CD4-positive, alpha-beta T cell treated with Interleukin-1 beta for 1 hour (primary cell): ENCODE results near the gene P2RX6.
"Not testable (repeated sequence)": the region's sequence is repeated elsewhere in the genome, so short reads cannot be mapped to it uniquely, and the experiment has no call there.

Source experiments
- DNase-seq, 2 donors: peaks; one replicate each; pipeline ENCODE4 v3.0.0-alpha.2; 2020 to 2022

Gene P2RX6

DNA sequence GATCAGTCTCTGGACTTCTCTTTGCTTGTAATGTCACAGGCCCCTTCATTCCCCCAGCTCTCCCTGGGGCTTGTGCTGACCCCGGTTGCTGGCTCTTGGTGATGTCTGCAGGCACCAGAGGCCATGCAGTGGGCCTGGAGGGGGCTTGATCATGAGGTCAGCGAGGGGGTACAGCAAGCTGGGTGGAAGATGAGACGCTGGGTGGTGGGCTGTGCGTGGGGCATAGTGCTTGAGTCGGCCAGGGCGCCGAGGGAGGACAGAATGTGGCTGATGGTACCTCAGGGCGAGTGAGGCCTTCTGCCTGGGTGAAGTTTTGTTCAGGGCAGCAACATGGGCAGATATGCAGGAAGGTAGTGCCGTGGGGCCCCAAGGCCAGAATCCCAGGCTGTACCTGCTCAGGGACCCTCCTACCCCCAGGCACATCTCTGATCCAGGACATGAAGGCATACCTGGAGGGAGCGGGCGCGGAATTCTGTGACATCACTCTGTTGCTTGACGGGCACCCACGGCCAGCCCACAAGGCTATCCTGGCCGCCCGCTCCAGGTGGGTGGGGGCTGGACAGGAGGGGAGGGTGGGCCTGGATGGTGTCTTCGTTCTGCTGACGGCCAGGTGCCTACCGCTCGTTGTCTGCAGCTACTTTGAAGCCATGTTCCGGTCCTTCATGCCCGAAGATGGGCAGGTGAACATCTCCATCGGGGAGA lies 19.5 kb upstream of the P2RX6 start:
- no peak for DNase-seq

DNA sequence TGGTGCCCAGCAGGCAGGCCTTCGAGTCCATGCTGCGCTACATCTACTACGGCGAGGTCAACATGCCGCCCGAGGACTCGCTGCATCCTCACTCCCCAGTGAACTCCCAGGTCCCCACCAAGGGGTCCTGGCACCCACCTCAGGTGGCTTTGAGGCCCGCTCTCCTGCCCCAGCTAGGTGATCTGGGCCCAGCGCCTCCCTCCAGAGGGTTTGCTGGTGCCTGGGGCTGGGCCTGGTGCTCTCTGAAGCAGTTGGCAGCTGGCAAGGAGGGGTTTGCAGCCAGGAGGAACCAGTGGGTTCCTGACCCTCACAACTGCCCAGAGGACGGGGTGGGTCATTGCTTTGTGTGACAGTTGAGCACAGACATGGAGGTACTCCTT lies 18.9 kb upstream of the P2RX6 start:
- no peak for DNase-seq

DNA sequence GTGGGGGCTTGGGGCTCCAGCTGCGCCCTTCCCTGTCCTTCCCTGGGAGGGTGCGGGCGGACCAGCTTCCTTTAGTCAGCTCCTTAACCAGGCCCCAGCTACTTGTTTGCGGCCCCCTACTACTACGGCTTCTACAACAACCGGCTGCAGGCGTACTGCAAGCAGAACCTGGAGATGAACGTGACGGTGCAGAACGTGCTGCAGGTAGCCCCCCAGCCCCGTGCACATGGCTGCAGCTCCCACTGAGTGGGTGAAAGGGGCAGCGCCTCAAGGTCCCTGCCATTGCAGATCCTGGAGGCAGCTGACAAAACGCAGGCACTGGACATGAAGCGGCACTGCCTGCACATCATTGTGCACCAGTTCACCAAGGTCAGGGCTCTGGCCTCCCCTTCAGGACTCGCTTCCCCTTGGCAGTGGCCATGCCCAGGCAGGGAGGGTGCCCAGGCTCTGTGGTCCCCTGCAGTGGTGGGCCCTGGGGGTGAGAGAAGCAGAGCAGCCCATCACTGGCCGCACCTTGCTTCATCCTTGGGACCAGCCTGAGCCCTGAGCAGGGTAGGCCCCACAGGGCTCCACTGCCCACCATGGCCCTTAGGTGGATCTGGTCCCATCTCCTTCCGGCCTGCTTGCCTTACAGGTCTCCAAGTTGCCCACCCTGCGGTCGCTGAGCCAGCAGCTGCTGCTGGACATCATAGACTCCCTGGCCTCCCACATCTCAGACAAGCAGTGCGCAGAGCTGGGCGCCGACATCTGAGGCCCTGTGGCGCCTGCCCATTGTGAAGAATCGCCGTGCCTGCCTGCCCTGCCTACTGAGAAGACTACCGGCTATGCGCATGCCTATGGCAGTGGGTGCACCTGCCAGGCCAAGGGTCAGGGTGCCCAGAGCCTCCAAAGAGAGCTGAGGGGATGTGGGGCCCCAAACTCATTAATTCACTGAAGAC lies 18.1 kb upstream of the P2RX6 start:
- DNase-seq: no peak

DNA sequence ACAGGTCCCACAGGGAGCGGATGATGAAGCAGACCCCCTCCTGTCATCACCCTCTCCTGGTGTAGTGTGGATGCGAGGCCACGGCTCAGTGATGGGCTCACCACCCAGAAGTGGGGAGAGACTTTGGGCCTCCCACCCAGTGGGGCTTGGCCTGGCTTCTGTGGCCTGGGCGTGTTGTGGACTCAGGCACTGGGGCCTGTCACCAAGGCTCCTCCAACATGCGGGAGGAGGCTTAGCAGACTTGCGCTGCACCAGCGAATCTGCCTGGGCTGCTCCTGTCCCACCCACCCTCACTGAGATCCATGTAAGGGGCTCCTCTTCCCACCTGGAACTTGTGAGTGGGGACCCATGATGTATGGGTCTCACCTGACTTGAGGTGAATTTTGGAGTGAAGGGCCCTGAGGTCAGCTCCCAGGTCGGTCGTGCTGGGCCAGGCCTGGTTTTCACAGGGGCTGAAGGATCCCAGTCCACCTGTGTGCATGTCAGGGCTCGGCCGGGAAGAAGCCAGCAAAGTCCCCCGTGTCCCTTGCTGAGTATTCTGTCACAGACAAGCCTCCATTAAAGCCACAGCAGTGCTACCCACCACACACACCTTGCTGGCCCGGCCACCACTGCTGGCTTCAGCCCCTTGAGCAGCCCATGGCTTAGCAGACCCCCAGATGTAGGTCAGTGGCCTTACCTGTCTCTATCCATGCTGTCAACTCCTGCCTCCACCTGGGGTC lies 17.3 kb upstream of the P2RX6 start:
- DNase-seq: no peak

DNA sequence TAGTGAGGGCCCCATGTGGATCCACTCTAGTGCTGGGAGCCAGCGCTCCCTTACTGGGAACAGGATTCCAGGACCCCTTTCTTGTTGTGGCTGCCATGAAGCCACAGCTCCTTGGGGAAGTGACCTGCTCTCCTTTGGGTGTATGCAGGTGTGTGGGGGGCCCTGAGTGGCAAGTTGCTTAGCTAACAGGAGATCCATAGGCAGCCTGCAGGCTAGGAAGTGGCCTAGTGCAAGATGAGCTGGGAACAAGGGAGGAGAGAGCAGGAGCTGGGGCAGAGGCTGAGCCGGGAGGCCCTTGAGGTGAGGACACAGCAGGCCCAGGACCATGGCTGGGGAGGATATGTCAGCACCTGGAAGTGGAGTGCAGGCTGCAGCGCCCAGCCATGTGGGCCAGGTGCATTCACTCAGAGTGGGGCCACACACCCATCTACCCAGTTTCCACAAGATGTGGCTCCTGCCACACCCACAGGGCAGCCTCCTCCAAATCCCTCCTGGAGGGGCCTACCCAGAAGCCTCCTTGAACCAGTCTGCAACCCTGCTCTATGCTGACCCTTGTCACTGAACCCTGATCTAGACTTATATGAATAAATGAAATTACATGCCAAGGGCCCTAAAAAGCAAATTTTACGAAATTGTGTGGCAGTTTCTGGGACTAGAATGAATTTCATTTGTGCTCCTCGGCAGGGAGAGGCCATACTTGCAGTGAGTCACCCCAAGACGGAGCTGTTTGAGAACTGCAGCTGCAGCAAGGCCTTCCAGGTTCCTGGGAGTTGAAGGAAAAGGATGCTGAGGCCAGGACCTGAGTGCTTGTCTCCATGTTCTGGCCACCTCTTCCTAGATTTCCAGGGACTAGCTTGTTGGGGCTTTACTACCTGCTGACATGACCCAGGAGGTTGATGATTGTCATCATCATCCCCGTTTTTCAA lies 16.3 kb upstream of the P2RX6 start:
- no peak for DNase-seq

DNA sequence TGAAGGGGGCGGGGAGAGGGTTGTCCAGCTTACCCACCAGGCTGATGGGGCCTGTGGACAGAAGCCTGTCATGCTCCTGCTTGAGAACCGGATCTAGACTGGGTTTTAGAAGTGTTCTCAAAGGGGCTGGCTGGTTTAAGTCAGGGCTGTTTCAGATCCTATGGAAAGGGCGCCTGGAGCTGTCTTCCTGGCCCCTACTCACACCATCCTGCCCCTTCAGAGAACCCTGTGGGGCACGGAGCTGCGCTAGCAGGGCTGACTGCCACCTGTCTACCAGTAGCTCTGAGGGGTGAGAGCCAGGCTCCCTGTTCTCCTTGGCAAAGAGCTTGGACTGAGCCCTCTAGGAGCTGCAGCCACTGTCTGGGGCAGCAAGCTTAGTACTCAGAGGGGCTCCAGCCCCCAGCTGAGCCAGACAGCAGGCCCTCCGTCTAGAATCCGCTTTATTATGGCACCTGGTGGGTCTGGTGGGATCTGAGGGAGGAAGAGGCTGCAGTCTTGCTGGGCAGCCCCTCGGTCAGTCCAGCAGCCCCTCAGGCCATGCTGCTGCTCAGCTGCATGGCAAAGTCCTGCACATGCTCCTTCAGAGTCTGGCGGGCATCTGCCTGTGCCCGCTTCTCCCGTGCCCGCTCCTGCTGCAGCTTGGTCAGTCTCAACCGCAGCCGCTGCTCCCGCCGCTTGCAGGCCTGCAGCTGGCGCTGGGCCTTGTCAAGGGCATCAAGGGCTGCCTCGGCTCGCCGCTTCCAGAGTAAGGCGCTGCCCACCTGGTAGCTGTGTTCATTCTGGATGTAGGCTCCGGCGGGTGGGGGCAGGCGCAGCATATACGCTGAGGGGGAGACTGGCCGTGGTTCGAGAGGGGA lies 15.4 kb upstream of the P2RX6 start:
- DNase-seq: no peak

DNA sequence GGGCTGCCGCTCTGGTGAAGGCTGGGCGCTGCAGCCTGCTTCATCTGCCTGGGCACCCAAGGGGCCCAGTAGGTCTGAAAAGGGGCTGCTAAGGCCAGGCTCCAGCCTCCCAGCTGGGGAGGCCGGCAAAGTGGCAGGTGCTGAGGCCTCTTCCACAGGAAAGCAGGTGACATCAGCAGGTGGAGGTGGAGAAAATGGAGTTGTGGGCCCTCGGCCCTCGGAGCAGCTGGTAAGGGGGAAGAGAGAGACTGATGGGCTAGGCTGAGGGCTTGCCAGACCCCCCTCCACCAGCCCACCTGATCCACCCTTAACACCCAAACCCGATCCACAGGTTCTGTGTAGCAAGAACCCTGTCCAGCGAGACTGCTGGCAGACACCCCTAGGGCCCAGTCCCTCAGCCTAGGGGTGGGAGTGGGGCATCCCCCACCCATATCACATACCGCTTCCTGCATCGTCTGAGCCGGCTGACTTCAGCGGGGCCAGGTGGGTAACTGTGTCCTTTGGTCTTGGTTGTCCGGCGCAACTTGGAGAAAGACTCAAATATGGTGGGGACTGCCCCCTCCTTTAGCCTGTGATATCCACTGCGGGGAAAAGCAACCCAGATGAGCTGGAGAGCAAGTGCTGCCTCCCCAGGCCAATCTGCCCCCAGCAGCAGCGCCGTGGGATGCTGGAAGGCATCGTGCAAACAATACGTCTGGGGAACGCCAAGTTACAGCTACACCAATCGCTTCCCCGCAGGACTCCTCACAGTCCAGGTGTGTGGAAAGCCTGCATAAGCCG lies 14.6 kb upstream of the P2RX6 start:
- DNase-seq: no peak

DNA sequence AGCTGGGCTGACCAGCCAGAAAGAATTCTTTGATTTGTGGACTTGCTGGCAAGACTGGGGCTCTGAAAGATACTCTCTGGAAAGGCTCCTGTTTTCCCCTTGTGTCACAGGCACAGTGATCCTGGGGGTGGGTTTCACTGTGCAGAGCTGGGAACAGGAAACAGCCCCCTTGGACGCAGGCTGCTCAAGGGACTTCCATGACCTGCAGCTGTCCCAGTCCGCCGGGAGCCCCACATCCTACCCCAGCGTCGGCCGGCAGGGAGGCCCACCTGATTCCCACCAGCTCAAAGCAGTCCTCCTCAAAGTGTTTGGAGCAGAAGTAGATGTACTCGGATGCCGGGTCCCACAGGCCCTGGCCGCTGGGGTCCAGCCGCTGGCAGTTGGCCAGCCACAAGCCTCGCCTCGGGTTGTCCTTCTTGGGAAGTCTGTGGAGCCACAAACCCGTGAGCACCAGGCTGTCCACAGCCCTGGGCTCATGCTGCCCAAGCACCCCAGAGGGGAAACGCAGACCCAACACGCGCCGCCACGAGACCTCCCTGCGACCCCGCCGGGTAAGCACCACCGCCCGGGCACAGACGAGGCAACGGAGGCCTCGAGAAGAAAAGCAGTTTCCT lies 13.9 kb upstream of the P2RX6 start:
- no peak for DNase-seq

DNA sequence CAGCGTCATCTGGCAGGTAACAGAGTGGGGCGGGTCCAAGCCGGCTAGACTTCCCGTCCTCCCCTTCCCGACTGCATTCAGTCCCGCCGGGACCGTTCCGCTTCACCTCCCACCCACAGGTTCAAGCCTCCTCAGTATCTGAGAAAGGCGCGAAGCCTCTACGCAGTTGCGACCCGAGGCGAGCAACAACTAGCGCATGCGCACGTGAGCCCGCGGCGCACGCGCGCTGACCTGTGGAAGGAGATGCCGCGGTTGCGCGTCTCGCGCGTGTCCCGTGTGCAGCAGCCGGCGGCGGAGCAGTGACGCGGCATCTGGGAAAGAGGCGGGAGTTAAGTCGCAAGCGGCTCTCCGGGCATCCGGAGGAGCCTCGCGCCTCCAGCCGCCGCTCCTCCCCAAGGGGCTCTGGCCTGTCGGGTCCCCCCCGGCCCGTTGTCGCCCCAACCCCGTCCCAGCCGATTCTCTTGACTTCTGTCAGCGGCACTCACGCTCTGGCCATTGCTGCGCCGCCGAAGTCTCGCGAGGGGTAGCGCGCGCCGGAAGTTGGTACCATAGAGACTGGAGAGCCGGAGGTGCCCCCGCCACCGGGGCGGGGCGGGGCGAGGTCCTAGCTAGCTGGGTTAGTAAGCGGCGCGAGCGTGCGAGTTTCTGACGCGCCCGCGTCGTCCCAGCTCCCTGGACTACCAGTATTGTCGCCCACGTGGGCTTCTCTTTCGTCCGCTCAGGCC lies 13.2 kb upstream of the P2RX6 start, which contains the start of gene THAP7:
TSS of gene THAP7 (minus strand) at position 518 of the 725 bp plus-strand sequence. CDS start at position 311, 207 bp downstream.
- DNase-seq: peak; percentile 96

DNA sequence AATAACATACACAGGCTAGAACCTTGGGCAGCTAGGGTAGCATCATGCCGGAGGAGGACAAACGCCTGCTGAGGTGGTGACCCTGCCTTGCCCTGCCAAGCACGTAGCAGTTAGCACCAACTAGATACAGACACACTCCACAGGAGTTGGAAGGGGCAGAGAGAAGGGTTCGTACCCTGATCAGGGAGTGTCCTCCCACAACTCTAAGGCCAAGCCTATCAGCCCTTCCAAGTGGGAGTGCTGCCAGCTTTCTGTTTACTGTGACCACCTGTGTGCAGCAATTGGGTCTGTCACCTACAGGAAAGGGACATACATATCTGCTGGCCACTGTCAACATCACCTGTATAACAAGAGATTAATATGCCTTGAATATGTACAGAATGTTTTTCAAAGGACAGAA lies 11.2 kb upstream of the P2RX6 start:
- DNase-seq: no peak

DNA sequence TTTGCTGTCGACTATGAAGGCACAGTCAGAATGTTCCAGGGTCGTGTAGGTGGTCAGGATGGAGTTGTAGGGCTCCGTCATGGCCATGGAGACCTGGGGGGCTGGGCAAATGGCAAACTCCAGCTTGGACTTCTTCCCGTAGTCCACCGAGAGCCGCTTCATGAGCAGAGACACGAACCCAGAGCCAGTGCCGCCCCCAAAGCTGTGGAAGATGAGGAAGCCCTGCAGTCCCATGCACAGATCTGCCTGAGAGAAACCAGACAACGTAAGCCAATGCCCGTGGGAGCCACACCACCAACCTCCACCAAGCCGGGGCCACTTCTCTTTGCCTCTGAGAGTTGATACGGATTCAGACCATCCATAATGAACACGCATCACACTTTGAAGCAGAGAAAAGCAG lies 5.8 kb upstream of the P2RX6 start:
- DNase-seq: not testable (repeated sequence)

DNA sequence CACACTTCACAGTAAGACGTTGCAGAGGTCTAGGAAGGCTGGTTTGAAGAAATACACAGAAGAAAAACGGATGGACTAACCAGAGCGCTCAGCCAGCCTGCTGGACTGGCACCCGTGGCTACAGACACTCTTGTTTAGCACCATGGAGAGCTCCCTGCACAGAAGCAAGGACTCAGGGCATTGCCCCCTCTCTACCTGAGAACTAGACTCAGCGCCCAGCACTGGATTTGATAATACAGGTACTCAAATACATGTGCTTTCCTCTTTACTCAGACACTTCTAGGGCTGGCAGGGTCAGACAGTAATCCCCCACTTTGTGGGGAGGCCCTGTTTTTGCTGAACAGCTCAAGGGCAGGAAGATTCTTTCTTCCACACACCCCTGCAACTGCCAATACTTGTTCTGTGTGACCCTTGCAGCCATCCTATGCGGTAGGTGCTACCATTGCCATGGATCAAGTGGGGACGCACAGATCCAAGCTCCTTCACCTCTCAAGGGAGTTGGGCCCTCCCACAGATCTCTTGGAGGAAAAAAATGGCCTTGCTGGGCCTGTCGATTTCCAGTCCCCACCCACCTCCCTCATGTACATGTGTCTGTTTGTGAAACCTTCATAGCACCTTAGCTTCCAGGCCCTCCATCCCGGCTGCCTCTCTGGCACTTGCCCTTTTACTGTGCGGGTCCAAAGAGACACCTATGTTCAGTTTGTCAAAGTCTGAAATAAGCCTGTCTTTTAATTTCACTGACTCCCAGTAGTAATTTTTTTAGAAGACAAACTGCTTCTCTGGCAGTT lies 5.1 kb upstream of the P2RX6 start:
- peak in 1 of 2 donors; percentile 33 for DNase-seq

DNA sequence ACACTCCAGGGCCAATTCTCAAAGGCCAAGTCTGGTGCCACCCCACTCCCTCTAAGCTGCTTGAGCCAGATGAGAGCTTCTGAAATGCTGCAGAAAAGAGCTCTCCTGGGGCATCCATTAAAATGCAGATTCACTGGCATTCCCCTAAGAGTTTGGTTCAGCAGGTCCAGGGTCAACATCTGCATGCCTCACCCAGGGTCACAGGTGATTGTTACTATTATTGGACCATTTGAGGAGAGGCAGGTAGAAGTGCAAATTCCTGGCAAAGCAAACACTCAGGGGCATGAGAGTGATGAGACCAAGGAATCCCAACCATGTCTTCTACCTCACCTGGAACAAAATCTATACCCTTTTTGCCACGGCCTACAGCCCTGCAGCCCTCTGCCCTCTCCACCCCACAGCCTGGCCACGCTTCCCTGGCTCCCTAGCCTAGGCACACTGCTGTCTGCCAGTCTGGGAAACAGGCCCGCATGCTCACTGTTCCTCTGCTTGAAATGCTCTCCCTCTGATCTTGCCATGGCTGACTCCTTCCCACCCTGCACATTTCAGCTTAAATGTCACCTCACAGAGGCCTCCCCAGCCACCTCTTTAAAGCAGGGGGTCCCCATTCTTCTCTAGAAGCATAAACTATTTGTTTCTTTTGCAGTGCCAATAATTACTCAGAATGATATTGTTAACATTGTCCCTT lies 4.4 kb upstream of the P2RX6 start:
- DNase-seq: no peak

DNA sequence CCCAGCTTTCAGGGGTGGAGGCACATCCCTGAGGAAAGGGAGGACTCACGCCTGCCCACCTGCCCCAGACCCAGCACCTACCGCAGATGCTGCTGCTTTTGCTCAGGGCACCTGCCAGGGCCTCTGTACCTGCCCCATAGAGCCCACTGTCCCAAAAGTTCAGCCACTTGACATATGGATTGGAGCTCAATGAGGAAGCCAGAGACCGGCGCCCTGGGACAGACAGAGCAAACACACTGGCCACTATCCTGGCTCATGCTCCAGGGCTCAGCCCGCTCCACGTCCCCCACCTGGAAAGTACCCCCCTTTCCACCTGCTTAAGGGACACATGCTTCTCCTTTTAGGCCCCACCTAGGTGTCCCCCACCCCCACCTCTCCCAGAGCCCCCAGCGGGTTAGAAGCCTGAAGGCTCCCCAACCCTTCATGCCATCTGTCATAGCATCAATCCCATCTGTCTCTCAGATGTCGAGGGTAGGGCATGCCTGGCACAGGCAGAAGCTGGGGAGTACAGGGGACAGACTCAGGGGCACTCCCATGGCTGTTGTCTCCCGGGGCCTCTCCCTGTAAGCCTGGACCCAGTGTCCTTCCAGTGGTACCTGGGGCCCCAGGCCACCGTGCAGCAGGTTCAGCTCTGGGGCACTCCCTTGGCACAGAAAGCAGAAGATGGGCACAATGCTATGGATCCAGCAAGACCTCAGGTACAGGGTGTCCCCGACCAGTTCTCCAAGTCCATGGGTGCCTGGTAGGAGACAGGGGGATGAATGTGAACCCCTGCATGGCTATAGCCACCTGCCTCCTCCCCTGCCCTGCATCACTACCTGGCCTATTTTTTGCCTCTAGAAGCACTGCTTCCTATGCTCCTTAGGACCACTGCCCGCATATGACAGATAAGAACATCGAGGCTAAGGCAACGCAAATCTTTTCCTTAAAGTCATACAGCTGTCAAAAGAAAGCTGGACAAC lies 2.2 kb upstream of the P2RX6 start:
- DNase-seq: no peak

DNA sequence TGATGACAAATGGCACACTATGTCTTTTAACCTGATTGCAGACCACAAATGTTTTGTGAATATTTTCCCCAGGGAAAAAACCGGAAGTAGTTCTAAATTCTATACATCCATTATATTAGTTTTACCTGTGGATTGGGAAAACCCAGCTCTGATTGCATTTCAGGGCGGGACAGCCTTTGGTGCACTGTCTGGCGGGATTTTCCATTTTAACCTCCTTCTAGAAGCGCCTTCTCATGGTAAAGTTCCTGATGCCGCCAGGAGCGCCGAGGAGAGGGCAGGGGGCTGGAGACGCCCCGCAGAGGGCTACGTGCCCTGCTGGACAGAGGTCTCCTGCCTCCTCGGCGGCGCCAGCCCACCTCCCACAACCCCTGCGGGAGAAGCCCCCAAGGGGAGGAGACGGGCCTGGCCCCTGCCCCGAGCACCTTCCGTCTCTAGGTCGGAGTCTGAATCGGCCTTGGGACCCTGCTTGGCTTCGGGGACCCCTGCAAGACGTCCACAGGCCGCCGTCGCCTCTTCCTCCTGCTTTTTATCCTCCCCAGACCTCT lies 1.2 kb upstream of the P2RX6 start:
- no peak for DNase-seq

DNA sequence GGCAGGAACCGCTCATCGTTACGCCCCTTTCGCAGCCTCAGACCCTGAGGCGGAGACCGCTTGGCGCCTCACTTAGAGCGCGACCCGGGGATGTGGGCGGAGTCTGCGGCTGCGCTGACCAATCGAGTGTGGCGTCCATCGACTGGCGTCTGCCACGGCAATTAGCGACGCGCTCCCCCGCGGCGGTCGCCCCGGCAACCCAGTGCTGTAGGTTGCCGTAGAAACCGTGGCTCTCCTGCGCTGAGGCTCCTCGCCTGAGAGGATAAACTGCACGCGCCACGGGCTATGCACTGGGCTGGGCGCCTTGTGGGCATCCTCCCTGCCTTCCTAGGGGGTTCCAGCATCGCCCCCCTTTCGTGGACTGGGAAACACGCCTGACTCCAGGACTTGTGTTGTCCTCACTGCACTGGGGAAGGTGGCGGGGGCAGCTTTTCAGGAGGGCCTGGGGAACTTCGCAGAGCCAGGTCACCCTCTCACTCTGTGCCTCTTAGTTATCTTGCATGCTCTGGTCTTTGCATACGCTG lies 701 bp upstream of the P2RX6 start:
- peak; percentile 90 to 93 for DNase-seq
